Dedifferentiated amniotic fluid mesenchymal stem cell (primary cell): ENCODE results near the gene CEP112.
A peak's percentile ranks its signal among the peaks of the same experiment; 100 is the strongest.

Experiments used
- DNase-seq: peaks from one replicate; pipeline ENCODE4 v3.0.0-alpha.2; 2016; ENCODE audit errors: extremely low spot score

Gene CEP112

DNA sequence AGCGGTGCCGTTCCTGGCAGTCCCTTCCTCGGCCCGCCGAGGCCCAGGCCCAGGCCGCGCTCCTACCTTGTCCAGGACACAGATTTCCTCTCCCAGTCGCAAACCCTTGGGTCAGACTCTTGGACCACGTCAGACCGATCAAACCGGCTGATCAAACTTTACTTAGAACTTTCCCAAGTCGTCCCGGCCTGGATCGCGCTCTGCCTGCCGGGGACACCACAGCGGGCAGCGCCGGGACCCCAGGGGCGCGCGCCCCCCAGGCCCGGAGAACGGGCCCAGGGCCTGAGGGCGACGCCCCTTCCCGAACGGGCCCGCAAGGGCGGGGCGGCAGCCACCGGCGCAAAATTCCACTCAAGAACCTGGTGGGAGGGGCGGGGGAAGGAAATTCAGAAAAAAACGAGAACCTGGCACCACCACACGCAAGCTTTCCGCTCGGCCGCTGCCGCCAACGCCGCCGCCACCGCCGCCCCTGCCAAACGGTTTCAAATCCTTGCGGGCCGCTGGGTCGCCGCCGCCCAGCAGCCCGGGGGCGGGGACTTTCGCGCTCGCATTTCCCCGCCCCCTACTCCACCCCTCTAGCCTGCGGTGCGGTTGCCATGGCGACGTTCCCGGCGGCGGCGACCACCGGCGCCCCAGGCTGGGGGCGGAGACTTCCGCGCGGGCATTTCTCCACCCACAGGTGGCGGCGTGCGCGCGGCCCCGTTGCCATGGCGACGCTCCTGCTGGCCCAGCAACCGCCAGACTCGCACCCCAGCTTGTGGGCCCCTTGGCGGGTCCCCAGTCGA, at the start of gene CEP112:
CEP112 (minus strand) TSS at position 541 of the 785 bp plus-strand sequence.
- DNase-seq = peak; percentile 27

DNA sequence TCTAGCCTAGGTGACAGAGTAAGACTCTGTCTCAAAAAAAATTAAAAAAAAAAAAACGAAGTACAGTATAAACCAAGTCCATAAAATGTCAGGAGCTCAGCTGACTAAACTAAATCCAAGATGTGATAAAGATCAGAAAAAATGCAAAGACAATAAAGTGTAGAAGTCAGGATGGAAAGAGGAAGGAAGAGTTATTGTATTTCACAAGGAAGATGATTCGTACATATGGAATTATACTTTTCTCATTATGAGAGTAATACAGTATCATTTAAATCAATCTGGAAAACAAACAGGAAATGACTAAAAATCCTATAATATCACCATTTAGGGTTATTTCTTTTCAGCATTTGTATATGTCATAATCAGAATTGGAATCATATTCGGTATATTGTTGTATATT, 48.7 kb upstream of the CEP112 start:
- peak; percentile 30 for DNase-seq

DNA sequence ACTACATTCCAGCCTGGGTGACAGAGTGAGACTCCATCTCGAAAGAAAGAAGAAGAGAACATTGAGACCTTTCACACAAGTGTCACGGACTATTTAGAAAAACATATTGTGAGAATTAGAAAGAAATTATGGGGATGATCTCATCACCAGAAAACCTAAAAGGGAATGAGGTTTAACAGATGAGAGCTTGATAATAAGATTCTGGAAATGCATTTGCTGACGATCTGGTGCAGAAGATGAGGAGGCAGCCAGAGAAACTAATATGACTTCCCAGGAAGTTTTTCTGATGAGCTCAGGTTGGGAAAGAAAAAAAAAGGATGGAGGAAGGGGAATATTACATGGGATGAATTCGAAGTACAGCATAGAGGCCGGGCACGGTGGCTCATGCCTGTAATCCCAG, 48.1 kb upstream of the CEP112 start:
- no peak for DNase-seq

DNA sequence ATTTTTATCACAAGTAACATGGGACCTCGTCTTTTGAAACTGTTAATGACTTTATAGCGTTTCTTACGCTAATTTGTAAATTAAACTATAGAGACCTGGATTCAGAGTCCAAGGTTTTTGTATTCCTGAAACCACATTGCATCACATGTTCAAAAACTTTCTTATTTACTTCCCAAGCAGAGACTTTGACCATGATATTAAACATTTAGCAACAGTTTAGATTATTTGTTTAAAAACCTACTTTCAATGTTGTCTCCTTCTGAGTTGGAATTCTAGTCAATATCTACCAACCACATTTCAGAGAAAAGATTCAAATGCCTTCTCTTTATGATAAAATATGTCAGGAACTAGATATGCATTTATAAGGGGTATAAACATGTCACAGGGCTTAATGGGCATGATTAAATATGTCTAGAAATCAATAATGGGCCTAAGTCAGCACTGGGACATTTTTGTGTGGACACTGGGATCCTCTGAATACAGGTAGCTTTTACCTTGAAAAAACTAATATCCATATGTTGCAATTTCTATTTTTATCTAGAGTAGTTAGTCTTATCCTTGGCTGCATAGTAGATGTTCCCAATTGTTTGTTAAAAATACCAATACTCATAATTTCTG, 43.6 kb upstream of the CEP112 start:
- no peak for DNase-seq

DNA sequence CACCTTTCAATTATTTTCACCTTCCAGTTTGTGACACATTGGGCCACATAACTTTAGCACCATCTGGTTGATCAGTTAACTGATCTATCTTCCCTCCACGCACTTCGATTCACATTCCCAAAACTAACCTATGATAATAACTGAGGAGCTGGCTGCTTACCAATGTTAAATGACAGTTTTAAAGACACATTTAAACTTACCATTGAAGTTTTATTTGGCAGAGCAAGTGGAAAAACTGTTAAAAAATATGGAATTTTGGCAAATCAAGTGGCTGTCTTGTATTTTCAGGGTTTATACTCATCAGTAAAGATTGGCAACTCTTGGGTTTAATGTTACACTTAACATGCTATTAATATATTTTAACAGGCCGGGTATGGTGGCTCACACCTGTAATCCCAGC, 42.7 kb upstream of the CEP112 start:
- DNase-seq = no peak

DNA sequence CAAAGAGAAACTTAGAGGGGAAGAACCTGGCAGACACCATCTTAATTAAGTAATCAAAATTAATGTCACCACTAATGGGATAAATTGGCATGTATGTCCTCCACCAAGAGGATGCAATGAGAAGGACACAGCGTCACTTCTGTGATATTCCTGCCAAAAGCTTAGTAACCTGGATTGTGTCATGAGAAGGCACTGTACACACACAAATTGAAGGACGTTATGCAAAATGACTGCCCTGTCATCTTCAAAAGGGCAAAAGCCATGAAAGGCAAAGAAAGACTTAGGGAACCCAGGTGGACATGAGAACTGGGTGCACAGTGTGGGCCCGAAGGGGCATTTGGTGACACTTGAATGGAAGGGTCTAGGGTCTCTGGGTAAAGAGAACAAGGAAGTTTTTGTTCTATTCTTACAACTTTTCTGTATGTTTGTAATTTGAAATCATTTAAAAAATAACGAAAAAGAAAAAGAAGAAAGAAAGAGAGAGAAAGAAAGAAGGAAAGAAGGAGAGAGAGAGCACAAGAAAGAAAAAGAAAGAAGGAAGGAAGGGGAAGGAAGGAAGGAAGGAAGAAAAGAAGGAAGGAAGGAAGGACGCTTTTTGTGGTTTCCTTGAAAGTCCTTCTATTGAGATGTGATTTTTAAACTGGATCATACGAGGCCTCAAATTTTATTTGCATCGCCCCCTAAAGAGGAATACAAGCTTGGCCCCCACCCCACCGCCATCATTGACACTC, 41.3 kb upstream of the CEP112 start:
- no peak for DNase-seq

DNA sequence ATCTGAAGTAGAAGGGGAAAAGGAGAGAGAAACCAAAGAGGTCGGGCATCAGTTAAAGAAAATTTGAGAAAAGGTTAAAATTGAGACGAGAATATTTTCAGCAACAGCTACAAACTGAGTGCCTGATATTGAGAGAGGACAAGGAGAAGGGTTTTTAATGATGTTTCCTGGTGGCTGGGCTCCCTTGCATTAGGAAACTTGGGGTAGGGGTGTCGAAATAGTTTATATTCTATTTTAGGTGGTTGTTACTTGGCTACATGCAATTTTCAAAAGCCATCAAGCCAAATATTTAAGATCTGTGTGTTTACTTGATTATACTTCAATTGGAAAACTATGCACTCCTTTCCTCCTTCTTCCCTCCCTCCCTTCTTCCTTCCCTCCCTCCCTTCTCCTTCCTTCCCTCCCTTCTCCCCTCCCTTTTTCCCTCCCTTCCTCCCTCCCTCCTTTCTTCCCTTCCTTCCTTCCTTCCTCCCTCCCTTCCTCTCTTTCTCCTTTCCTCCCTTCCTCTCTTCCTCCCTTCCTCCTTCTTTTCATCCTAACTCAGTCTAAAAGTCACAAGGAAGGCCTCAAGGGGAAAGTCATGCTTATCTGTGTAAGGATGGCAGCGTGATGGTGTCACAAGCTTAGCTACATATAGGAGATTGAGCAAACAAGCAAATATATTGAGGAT, 39.1 kb upstream of the CEP112 start:
- DNase-seq = no peak

DNA sequence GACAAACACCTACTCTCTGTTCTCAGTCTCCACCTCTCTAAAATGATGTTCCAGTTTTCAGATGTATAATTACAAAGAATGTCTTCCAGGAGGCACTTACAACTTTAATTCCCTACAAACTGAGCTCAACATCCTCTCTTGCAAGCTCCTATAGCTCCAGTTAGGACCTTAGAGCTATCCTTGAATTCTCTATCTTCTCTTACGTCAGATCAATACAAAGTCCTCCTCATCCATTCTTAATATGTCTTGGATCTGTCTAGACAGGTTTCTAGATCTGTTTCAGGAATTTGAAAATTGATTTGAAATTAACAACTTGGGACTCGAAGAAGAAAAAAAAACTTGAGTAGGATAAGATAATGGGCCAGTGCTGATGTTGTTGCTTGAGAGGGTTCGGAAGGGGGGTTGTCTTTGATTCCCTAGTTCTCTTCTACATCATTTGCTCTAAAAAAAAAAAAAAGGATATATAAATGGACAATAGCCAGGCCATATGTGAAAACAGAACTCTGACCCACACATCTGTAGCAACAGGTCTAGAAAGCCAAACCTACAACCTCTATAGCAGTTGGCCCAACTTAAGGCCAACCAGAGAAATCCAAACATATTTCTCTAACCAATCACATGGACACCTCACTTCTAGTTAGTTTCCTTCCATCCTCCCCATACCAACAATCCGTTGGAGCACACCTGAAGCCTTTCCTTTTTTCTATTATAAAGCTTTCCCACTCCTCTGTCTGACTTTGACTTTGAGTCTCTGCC, 38.0 kb upstream of the CEP112 start:
- no peak for DNase-seq

DNA sequence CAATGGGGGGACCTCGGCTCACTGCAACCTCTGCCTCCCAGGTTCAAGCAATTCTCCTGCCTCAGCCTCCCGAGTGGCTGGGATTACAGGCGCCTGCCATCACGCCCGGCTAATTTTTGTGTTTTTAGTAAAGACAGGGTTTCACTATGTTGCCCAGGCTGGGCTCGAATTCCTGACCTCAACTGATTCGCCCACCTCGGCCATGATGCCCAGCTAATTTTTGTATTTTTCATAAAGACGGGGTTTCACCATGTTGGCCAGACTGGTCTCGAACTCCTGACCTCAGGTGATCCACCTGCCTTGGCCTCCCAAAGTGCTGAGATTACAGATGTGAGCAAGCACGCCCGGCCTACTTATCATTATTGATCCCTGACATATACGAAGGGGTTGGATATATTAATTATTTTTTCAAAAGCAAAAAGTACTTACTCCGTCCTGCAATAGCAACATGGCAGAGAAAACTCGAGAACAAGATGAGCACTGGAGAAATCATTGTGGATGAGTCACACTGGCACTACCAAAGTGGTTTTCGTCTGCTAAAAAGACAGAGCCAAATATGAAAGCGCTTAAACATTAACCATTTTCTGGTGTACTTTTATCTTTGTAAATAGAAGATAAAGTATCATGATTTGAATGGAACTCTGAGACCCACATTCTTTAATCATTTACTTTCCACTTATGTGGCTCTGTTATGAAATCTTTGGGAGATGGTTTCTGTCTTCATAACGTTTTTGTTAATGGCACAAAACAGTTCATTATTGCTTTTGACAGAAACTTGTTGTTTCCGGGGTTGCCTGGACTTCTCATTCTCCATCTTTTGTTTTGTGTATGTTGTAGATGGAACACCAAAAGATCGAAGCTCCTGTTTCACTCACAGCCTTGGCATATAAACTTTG, 37.2 kb upstream of the CEP112 start, which contains the start of gene APOH:
APOH (minus strand) TSS at position 529 of the 896 bp plus-strand sequence; CDS start at position 493, 36 bp downstream.
- no peak for DNase-seq

DNA sequence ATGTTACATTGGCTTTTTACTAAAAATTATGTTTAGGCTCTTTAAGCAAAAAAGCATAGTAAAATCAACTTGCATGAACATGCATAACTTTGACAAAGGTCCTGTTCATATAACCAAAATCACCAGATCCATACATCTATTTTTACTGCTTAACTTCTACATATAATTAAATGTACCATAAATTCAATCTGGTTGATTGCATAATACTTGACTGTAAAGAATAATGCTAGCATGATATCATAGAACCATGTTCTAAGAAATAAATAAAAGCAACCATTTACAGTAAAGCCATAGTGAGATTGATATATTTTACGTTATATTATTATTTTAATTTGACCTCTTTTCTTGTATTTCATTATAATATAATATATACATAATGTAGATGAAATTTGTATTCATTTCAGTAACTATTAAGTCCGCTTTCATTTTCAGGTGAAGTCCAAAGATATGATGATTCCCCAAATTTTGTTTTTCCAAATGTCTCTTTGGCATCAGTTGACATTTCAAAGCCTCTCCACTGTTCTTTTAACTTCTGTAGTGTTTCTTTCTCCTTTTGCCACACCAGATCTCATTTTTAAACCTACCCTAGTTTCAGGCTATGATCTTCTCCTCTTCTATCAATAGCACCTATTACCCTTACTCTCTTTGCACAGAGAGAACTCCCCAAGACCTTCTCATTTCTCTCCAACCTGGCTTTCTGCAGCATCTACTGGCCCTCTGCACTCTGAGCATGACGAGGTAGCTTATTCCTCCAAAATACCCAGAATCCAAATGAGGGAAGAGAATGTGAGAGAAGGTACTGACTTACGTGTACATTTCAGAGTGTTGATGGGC, 35.5 kb upstream of the CEP112 start:
- DNase-seq = no peak

DNA sequence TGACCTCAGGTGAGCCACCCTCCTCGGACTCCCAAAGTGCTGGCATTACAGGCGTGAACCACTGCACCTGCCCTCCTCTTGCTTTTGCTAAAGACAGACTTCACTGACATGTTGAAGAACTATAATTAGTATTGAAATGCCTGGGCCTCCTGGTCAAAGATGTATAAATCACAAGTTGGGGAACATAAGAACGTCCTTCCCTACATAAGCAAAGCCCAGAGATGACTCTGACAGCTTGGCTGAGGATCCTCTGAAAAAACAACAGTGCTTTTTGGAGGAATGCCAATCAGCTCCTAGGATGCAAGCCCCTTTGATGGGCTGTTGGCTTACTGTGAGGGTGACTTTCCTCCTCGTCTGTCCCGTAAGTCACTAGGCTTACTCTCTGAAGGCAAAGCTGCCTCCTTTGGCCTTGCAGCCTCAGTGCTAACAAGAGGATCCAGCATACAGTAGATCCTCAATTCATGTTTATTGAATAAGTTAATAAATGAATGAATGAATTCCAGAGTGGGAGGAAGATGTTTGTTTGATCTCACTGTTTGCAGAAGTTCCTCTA, 30.9 kb upstream of the CEP112 start:
- DNase-seq = no peak

DNA sequence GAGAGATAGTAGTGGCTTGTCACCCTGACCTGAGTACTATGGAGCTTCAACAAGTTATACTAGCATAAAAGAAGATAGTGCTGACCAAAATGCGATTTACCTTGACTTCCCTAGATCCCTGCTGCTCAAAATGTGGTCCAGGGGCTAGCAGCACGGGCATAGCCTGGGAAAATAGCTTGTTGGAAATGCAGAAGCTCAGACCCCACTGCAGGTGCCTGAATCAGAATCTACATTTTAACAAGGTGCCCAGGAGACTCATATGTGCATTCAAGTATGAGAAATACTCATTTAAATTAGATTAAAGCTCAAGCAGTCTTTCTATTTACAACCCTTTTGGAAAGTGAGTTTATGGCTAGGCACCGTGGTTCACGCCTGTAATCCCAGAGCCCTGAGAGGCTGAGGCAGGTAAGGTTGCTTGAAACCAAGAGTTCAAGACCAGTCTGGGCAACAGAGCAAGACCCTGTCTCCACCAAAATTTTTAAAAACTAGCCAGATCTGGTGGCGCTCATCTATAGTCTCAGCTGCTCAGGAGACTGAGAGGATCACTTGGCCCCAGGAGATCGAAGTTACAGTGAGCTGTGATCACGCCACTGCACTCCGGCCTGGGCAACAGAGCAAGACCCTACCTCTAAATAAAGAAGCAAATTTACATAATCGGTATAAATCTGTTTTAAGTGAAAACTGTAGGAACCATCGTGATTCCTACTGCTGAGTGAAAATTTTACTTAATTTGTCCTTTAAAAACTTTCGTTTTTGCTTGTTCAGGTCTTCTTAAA, 30.0 kb upstream of the CEP112 start:
- DNase-seq = no peak

DNA sequence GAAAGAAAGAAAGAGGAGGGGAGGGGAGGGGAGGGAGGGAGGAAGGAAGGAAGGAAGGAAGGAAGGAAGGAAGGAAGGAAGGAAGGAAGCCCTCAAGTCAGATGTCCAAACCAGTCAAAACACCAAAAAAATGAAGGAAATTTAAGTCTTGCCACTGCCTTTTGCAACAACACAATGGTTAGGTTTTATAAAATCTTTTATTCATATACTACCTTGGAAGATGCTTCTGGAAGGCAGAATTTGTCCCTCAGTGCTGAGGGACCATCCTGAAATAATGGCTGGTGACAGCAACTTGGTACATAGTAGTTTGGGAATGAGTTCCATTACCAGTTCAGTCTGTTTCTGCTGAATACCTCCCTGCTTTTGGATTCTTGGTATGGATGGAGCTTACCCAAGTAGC, 29.4 kb upstream of the CEP112 start:
- DNase-seq = no peak

DNA sequence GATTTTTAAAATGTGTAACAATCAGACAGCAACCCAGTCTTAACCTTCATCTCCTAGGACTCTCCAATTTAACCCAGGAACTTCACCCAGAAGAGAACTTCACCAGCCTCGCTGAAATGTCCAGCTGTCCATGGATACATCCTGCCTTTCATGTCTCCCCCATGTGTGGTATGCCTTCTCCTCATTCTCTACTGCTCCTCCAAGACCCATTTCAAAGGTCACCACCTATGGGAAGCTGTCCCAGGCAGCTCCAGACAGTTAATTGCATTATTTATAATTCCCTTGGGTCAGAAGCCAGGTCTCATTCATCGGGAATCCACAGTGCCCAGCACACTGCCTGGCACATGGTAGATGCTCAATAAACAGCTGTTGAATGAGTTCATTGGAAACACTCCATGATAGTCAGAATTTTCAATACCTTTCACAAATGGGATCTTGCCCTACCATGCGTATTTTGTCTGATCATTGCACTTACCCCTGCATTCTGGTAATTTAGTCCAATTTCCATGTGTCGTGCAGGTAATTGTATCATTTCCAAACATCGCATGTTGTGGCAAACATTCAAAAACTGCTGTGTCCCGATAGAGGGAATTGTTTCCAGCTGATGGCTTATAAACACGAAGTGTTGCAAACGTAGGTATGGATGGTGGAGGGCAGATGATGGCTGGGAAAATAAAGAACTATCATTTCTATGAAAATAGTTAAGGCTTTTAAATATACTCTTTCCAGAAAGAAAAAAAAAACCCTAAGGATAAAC, 28.3 kb upstream of the CEP112 start:
- no peak for DNase-seq

DNA sequence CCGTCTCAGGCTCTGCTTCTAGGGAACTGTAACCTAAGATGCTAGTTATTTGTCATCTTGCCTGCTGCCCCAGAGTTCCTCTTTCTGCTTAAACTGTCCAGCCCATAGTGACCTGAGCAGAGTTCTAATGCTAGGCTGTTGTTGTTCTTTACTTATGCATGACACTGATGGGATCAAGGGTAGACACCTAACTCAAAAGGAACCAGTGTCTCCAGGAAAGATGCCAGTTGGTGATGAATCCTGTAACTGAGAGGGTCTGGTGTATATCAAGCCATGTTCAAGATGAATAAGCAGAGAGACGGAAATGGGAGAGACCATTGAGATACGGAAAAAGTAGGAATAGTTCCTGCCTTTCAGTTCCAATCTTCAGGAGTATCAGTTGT, 23.6 kb upstream of the CEP112 start:
- no peak for DNase-seq

DNA sequence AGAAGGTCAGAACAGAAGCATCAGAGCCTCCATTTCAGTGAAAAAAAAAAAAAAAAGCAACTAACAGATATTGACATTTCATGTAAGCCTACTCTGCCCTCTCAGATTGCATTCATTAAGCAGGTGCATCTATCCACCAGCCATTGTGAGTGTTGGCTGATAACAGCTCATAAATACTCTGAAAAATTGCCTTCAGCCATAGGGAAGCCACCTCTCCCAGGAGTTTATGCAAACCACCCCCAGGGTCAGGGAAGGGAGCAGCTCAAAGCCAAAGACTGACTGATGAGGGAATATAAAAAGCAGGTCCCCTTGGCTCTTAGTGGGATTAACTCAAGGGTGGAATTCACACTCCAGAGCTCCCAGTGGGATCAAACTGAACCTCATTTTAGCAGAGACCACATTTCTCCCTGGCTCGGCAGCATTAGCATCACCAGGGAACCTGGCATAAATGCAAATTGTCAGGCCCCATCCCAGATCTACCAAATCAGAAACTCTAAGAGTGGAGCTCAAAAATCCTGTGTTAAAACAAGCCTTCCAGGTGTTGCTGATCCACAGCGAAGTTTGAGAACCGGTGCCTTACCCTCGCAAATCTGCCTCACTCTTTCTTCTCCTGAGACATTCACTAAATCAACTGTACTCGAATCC, 23.1 kb upstream of the CEP112 start:
- no peak for DNase-seq
